Mesendoderm (in vitro differentiated cells): ENCODE measurements around the gene IFT80. TPM values are rescaled to one million over a fixed set of nuclear protein-coding genes. Genes with fewer than 3 reads are reported as not detected.

Source experiments
- DNase-seq: peaks from one replicate; pipeline ENCODE4 v3.0.0; 2013
- H2AK5ac ChIP-seq: 2 replicates; pipeline ENCODE4 v1.6.1; 2013; ENCODE audit warnings: low read length, inconsistent platforms
- H2BK120ac ChIP-seq: 2 replicates; pipeline ENCODE4 v1.6.1; 2013; ENCODE audit warnings: low read depth, mild to moderate bottlenecking, low read length, moderate library complexity, mixed read lengths
- H2BK15ac ChIP-seq: replicated peaks from 2 replicates; pipeline ENCODE4 v1.6.1; 2013; ENCODE audit warnings: low read depth, mild to moderate bottlenecking, moderate library complexity
- H2BK5ac ChIP-seq: 2 replicates; pipeline ENCODE4 v1.6.1; 2013; ENCODE audit warnings: low read length, inconsistent platforms
- H3K18ac ChIP-seq: 2 replicates; pipeline ENCODE4 v1.6.1; 2013; ENCODE audit warnings: mild to moderate bottlenecking, low read length, mixed read lengths
- H3K23ac ChIP-seq: one replicate; pipeline ENCODE4 v1.6.1; 2013; ENCODE audit warnings: low read length
- H3K27ac ChIP-seq: 2 replicates; pipeline ENCODE4 v1.5.1; 2013; ENCODE audit warnings: low read depth, mild to moderate bottlenecking, inconsistent platforms, low read length, moderate library complexity
- H3K27me3 ChIP-seq: 2 replicates; pipeline ENCODE4 v1.6.1; 2013; ENCODE audit warnings: low read length, control low read depth, mild to moderate bottlenecking, inconsistent platforms; ENCODE audit not compliant: insufficient read depth, poor library complexity
- H3K36me3 ChIP-seq: 2 replicates; pipeline ENCODE4 v1.6.1; 2013; ENCODE audit warnings: low read length, inconsistent platforms; ENCODE audit not compliant: control insufficient read depth, insufficient read depth
- H3K4ac ChIP-seq: one replicate; pipeline ENCODE4 v1.6.1; 2013; ENCODE audit warnings: low read depth, mild to moderate bottlenecking, low read length, moderate library complexity
- H3K4me1 ChIP-seq: 2 replicates; pipeline ENCODE4 v1.6.1; 2013; ENCODE audit warnings: low read depth, low read length, inconsistent platforms; ENCODE audit not compliant: control insufficient read depth
- H3K4me2 ChIP-seq: 2 replicates; pipeline ENCODE4 v1.6.1; 2013; ENCODE audit warnings: low read length
- H3K4me3 ChIP-seq: 2 replicates; pipeline ENCODE4 v1.5.1; 2013; ENCODE audit warnings: mild to moderate bottlenecking, low read length
- H3K56ac ChIP-seq: one replicate; pipeline ENCODE4 v1.6.1; 2013; ENCODE audit warnings: low read length
- H3K79me1 ChIP-seq: 2 replicates; pipeline ENCODE4 v1.6.1; 2013; ENCODE audit warnings: low read length, inconsistent platforms
- H3K79me2 ChIP-seq: 2 replicates; pipeline ENCODE4 v1.6.1; 2013; ENCODE audit warnings: mild to moderate bottlenecking, low read length; ENCODE audit not compliant: control insufficient read depth, insufficient read depth
- H3K9ac ChIP-seq: 2 replicates; pipeline ENCODE4 v1.6.1; 2013; ENCODE audit warnings: low read length, inconsistent platforms
- H4K5ac ChIP-seq: one replicate; pipeline ENCODE4 v1.6.1; 2013; ENCODE audit warnings: low read length
- H4K8ac ChIP-seq: one replicate; pipeline ENCODE4 v1.6.1; 2013; ENCODE audit warnings: low read depth, mild to moderate bottlenecking, control low read depth, low read length, moderate library complexity
- WGBS: extraction: QIAGEN DNeasy Blood & Tissue Kit; methylation state at CpG from one replicate; pipeline ENCODE4 v1.1.7; 2013; ENCODE audit warnings: low lambda C conversion rate, missing lambda C conversion rate; ENCODE audit not compliant: insufficient coverage; ENCODE audit errors: extremely low coverage; 5-methylcytosine and 5-hydroxymethylcytosine counted together
- polyA plus RNA-seq, 2 experiments: library from polyadenylated mRNA; stranded (reverse); fragments of 200-250 nt; gene quantifications; one replicate each; pipeline ENCODE4 v1.2.3, GENCODE V29; 2013

The IFT80 gene
- 10.7 TPM for polyA plus RNA-seq (2013, experiment 1 of 2)
- 8.9 TPM for polyA plus RNA-seq (2013, experiment 2 of 2)

DNA sequence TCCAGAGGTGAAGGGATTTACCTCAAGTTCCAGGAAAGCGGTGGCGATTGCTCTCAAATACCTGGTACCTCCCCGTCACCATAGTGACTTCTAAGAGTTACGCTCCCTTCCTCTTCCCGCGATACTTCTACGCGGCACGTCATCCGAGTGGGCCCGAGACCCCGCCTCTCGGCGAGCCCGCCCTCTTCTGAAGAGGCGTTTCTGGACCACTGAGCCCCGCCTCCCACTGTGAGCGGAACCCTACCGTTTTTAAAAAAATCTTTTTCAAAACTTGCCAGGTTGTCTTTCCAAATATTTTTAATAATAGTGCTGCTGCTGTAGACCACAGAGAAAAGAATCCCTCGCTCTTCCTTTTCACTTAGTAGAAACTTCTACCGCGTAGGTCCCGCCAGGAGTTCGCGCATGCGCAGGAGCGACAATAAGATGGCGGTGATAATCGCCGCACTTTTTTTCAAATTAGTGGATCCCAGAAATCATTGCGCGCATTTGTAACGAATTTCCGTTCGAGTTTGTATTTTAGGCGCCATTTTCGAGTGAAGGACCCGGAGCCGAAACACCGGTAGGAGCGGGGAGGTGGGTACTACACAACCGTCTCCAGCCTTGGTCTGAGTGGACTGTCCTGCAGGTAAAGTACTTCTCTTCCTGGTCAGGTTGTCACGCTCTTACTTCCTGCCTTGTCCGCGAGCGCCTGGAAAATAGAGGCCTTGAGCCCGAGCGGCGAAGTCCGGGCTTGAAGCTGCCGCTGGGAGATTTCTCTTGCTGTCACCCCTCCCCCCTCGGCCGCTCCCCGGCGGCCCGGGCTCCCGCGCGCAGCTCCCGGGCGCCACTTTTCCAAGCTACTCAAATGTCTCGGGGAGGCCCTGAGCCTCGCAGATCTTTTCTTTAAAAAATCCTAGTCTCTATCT is at the start of gene IFT80, which contains the start of gene SMC4:
Gene IFT80 (minus strand): TSS at position 101 of the 905 bp plus-strand sequence. CDS start 14,625 bp downstream, outside the sequence.
Gene SMC4 (plus strand): TSS at position 526 of the 905 bp plus-strand sequence. CDS start 1,177 bp downstream, outside the sequence.
- Histone ChIP-seq H4K5ac (no peak within 1 kb of the TSS), H3K9ac (peak within 1 kb of the TSS; percentile 98), H3K36me3 (no peaks in the 10 kb centered on the region), H2BK15ac (peak within 1 kb of the TSS; percentile 88), H3K79me2 (peaks cover 40% of the 10 kb centered on the region), H3K4me1 (no peaks in the 10 kb centered on the region), H2AK5ac (no peak within 1 kb of the TSS), H4K8ac (peak within 1 kb of the TSS; percentile 60), H3K23ac (peak within 1 kb of the TSS; percentile 30), H3K18ac (peak within 1 kb of the TSS; percentile 99), H2BK5ac (peak within 1 kb of the TSS; percentile 88), H3K27me3 (no peaks in the 10 kb centered on the region), H3K27ac (peak within 1 kb of the TSS; percentile 97), H3K56ac (peak within 1 kb of the TSS; percentile 96), H3K79me1 (no peaks in the 10 kb centered on the region), H3K4me3 (peak within 1 kb of the TSS; percentile 98), H3K4ac (peak within 1 kb of the TSS; percentile 64), H3K4me2 (peak within 1 kb of the TSS; percentile 56), H2BK120ac (peak within 1 kb of the TSS; percentile 69)
- no CpG with 5 or more reads among the region's 63 CpGs for WGBS
- DNase-seq: peak; percentile 99

DNA sequence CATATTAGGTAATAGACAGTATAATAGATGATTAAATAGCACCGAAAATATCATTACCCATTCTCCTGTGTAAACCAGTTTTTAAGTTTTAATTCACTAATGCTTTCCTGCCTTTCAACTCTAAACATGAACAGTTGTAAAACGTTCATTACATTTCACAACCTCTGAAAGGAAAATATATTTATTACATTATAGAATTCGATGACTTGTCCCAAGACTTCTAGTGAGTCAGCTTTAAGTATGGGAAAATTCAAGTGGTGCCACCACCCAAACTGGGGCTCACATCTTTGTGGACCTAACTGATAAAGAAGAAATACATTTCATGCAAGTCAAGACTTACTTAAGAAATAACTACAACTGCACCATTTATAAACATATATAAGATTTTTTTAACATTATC is 48.5 kb upstream of the IFT80 start:
- H3K4ac ChIP-seq: no peak overlapping the region
- H2BK5ac ChIP-seq: no peak overlapping the region
- no peak overlapping the region for H3K56ac ChIP-seq
- no peaks in the 10 kb centered on the region for H3K36me3 ChIP-seq
- H3K4me1 ChIP-seq: peaks cover 4% of the 10 kb centered on the region
- H3K18ac ChIP-seq: no peak overlapping the region
- H3K79me1 ChIP-seq: peaks cover 3% of the 10 kb centered on the region
- no peak overlapping the region for H4K8ac ChIP-seq
- H2AK5ac ChIP-seq: no peak overlapping the region
- H3K4me2 ChIP-seq: no peak overlapping the region
- no peak overlapping the region for H3K4me3 ChIP-seq
- peaks cover 38% of the 10 kb centered on the region for H3K79me2 ChIP-seq
- H3K9ac ChIP-seq: peak overlapping the region; percentile 41
- H3K23ac ChIP-seq: no peak overlapping the region
- no peak overlapping the region for H4K5ac ChIP-seq
- H2BK15ac ChIP-seq: no peak overlapping the region
- no peak for DNase-seq
- no peak overlapping the region for H3K27ac ChIP-seq
- no peaks in the 10 kb centered on the region for H3K27me3 ChIP-seq
- H2BK120ac ChIP-seq: no peak overlapping the region
- WGBS: no CpG with 5 or more reads among the region's 3 CpGs

DNA sequence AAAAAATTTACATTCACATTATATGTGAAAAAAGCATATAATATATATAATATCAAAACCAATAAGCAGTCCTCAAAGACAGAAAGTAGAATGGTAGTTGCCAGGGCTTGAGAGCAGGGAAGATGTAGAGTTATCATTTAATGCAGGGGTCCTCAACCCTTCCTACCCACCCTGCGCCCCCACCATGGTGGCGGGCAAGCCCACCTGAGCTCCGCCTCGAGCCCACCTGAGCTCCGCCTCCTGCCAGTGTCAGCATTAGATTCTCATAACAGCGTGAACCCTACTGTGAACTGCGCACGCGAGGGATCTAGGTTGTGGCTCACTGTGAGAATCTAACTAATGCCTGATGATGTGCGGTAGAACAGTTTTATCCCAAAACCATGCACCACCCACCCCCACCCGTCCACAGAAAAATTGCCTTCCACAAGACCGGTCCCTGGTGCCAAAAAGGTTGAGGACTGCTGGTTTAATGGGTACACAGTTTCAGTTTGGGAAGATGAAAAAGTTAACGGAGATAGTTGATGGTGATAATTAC is 47.6 kb upstream of the IFT80 start:
- no peaks in the 10 kb centered on the region for H3K36me3 ChIP-seq
- H3K4me2 ChIP-seq: no peak overlapping the region
- no peak overlapping the region for H4K5ac ChIP-seq
- H3K9ac ChIP-seq: no peak overlapping the region
- no peak for DNase-seq
- H3K4me1 ChIP-seq: peaks cover 4% of the 10 kb centered on the region
- H3K23ac ChIP-seq: no peak overlapping the region
- peaks cover 3% of the 10 kb centered on the region for H3K79me1 ChIP-seq
- no peak overlapping the region for H3K56ac ChIP-seq
- no peak overlapping the region for H2BK5ac ChIP-seq
- H4K8ac ChIP-seq: no peak overlapping the region
- H2BK15ac ChIP-seq: no peak overlapping the region
- no peak overlapping the region for H3K4ac ChIP-seq
- H3K27ac ChIP-seq: no peak overlapping the region
- H3K18ac ChIP-seq: no peak overlapping the region
- no peak overlapping the region for H2BK120ac ChIP-seq
- WGBS: no CpG with 5 or more reads among the region's 13 CpGs
- H3K27me3 ChIP-seq: no peaks in the 10 kb centered on the region
- H3K4me3 ChIP-seq: no peak overlapping the region
- no peak overlapping the region for H2AK5ac ChIP-seq
- peaks cover 44% of the 10 kb centered on the region for H3K79me2 ChIP-seq

DNA sequence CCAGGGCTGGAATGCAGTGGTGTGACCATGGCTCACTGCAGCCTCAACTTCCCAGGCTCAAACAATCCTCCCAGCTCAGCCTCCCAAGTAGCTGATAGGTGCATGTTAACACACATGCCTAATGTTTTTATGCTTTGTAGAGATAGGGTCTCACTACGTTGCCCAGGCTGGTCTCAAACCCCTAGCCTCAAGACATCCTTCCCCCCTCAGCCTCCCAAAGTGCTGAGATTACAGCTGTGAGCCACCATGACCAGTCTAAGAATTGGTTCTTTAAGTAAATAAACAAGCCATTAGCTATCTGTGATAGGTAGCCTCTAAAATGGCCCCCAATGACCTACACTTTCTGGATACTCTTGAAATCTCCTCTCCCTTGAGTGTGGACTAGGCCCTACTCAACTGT is 46.8 kb upstream of the IFT80 start:
- no peak overlapping the region for H4K8ac ChIP-seq
- no peaks in the 10 kb centered on the region for H3K27me3 ChIP-seq
- peaks cover 3% of the 10 kb centered on the region for H3K79me1 ChIP-seq
- H2AK5ac ChIP-seq: no peak overlapping the region
- H3K23ac ChIP-seq: no peak overlapping the region
- no peak for DNase-seq
- H2BK15ac ChIP-seq: no peak overlapping the region
- H3K36me3 ChIP-seq: no peaks in the 10 kb centered on the region
- no peak overlapping the region for H3K56ac ChIP-seq
- H3K4ac ChIP-seq: no peak overlapping the region
- peaks cover 4% of the 10 kb centered on the region for H3K4me1 ChIP-seq
- H3K27ac ChIP-seq: no peak overlapping the region
- no peak overlapping the region for H4K5ac ChIP-seq
- no peak overlapping the region for H3K4me2 ChIP-seq
- H3K79me2 ChIP-seq: peaks cover 44% of the 10 kb centered on the region
- WGBS: no CpG with 5 or more reads among the region's 1 CpG
- no peak overlapping the region for H3K18ac ChIP-seq
- H2BK5ac ChIP-seq: no peak overlapping the region
- no peak overlapping the region for H3K9ac ChIP-seq
- no peak overlapping the region for H3K4me3 ChIP-seq
- no peak overlapping the region for H2BK120ac ChIP-seq

DNA sequence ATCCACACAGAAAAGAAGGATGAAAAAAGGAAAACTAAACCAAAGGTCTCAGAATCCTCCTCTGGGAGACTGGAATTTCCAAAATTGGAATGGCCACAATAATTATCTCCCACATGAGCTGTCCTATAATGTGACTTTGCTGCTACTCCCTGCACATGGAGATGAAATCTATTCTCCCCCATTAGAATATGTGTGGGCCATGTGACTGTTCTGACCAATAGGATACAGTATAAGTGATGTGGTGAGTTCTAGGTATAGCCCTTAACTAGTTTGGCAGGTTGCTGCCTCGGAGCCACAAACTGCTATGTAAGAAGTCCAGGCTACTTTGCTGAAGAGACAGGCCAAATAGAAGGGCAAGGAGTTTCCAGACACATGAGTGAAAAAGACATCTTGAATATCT is 45.4 kb upstream of the IFT80 start:
- Histone ChIP-seq H3K27ac (no peak overlapping the region), H3K56ac (no peak overlapping the region), H3K79me2 (peaks cover 49% of the 10 kb centered on the region), H3K9ac (no peak overlapping the region), H2BK120ac (no peak overlapping the region), H4K8ac (no peak overlapping the region), H3K36me3 (no peaks in the 10 kb centered on the region), H3K27me3 (no peaks in the 10 kb centered on the region), H3K4me2 (no peak overlapping the region), H4K5ac (no peak overlapping the region), H2BK5ac (no peak overlapping the region), H3K18ac (no peak overlapping the region), H3K4ac (no peak overlapping the region), H3K4me3 (no peak overlapping the region), H2BK15ac (no peak overlapping the region), H2AK5ac (no peak overlapping the region), H3K79me1 (peaks cover 3% of the 10 kb centered on the region), H3K4me1 (peaks cover 2% of the 10 kb centered on the region), H3K23ac (no peak overlapping the region)
- no peak for DNase-seq
- WGBS: no CpG with 5 or more reads among the region's 1 CpG
